GM12801 (cell line): ENCODE results near the gene DIPK1C.

ENCODE experiments used
- CTCF ChIP-seq: IDR thresholded peaks from one replicate; pipeline ENCODE4 v1.5.1; 2011; ENCODE audit warnings: control low read depth; ENCODE audit not compliant: insufficient read length; ENCODE audit errors: extremely low read depth

The DIPK1C gene

GRCh38 chr18:74457043-74457724 lies at the start of gene DIPK1C:
DIPK1C (minus strand) TSS chr18:74457308; CDS start chr18:74457259, 49 bp downstream.
- no peak for TF ChIP-seq CTCF

GRCh38 chr18:74506448-74507084 lies 49.5 kb upstream of the DIPK1C start:
- TF ChIP-seq CTCF, result no peak

GRCh38 chr18:74505776-74506175 lies 48.7 kb upstream of the DIPK1C start:
- no peak for TF ChIP-seq CTCF

GRCh38 chr18:74503137-74503536 lies 46.0 kb upstream of the DIPK1C start:
- no peak for TF ChIP-seq CTCF

- no peak for TF ChIP-seq CTCF
Measured at GRCh38 chr18:74501386-74501785, 44.3 kb upstream of the DIPK1C start.

- TF ChIP-seq CTCF, result no peak
Measured at GRCh38 chr18:74500372-74500771, 43.3 kb upstream of the DIPK1C start.

- TF ChIP-seq CTCF, result no peak
Measured at GRCh38 chr18:74499633-74500032, 42.5 kb upstream of the DIPK1C start.
